Neural progenitor cell (in vitro differentiated cells): ENCODE data around the gene MAGIX. TPM values are rescaled to one million over a fixed set of nuclear protein-coding genes. Genes with fewer than 3 reads are reported as not detected.
A peak's percentile ranks its signal among the peaks of the same experiment; 100 is the strongest.
"Not testable (repeated sequence)": the region's sequence is repeated elsewhere in the genome, so short reads cannot be mapped to it uniquely, and the experiment has no call there.

Source experiments
- DNase-seq: peaks from one replicate; pipeline ENCODE4 v3.0.0-alpha.2; 2016; ENCODE audit warnings: low spot score
- H2AFZ ChIP-seq: fragments of 200-600 bp; sonication (generic); replicated peaks from 2 replicates; pipeline ENCODE4 v1.6.1; 2016; ENCODE audit warnings: antibody characterized with exemption
- H3F3A ChIP-seq: fragments of 200-600 bp; sonication (generic); 2 replicates; pipeline ENCODE4 v1.6.1; 2016; ENCODE audit warnings: antibody characterized with exemption, low read depth
- H3K27ac ChIP-seq: fragments of 200-600 bp; sonication (generic); 2 replicates; pipeline ENCODE4 v1.5.1; 2016; ENCODE audit warnings: mild to moderate bottlenecking
- H3K27me3 ChIP-seq: fragments of 200-600 bp; sonication (generic); 2 replicates; pipeline ENCODE4 v1.6.1; 2016; ENCODE audit warnings: mild to moderate bottlenecking, moderate library complexity
- H3K36me3 ChIP-seq: fragments of 200-600 bp; sonication (generic); 2 replicates; pipeline ENCODE4 v1.5.1; 2016
- H3K4me1 ChIP-seq: fragments of 200-600 bp; sonication (generic); 2 replicates; pipeline ENCODE4 v1.6.1; 2016; ENCODE audit warnings: mixed run types
- H3K4me2 ChIP-seq: fragments of 200-600 bp; sonication (generic); 2 replicates; pipeline ENCODE4 v1.6.1; 2016
- H3K4me3 ChIP-seq: fragments of 200-600 bp; sonication (generic); 2 replicates; pipeline ENCODE4 v1.5.1; 2016
- H3K79me2 ChIP-seq: fragments of 200-600 bp; sonication (generic); 2 replicates; pipeline ENCODE4 v1.6.1; 2016; ENCODE audit warnings: low read depth
- H3K9ac ChIP-seq: fragments of 200-600 bp; sonication (generic); 2 replicates; pipeline ENCODE4 v1.6.1; 2016
- H3K9me3 ChIP-seq: fragments of 200-600 bp; sonication (generic); 2 replicates; pipeline ENCODE4 v1.5.1; 2016; ENCODE audit warnings: low read depth
- H4K20me1 ChIP-seq: fragments of 200-600 bp; sonication (generic); 2 replicates; pipeline ENCODE4 v1.6.1; 2016; ENCODE audit warnings: low read depth
- H3K27ac Mint-ChIP-seq: 3 replicates; pipeline ENCODE4 v1.8.0; 2021; ENCODE audit warnings: mixed read lengths
- H3K27me3 Mint-ChIP-seq: 2 replicates; pipeline ENCODE4 v1.8.0; 2022; ENCODE audit warnings: low read depth, mild to moderate bottlenecking, inconsistent platforms, moderate library complexity, mixed read lengths; ENCODE audit not compliant: insufficient read depth
- H3K36me3 Mint-ChIP-seq: 3 replicates; pipeline ENCODE4 v1.8.0; 2021; ENCODE audit warnings: mixed read lengths
- H3K4me1 Mint-ChIP-seq: 3 replicates; pipeline ENCODE4 v1.8.0; 2021; ENCODE audit warnings: mixed read lengths
- H3K4me3 Mint-ChIP-seq: 3 replicates; pipeline ENCODE4 v1.8.0; 2021; ENCODE audit warnings: mild to moderate bottlenecking, moderate library complexity, mixed read lengths
- H3K9me3 Mint-ChIP-seq: 3 replicates; pipeline ENCODE4 v1.8.0; 2020; ENCODE audit warnings: mixed read lengths
- CTCF ChIP-seq: fragments of 200-600 bp; sonication (generic); IDR thresholded peaks from 2 replicates; pipeline ENCODE4 v1.5.1; 2017; ENCODE audit warnings: antibody characterized with exemption, mild to moderate bottlenecking
- EZH2 ChIP-seq: fragments of 200-600 bp; sonication (generic); IDR thresholded peaks from 2 replicates; pipeline ENCODE4 v1.6.1; 2017; ENCODE audit warnings: antibody characterized with exemption, mild to moderate bottlenecking, moderate library complexity
- EZH2phosphoT487 ChIP-seq: fragments of 200-600 bp; sonication (generic); IDR thresholded peaks from 2 replicates; pipeline ENCODE4 v1.6.1; 2017; ENCODE audit warnings: antibody characterized with exemption
- total RNA-seq: library from RNA; depleted of rRNA; stranded (reverse); fragments of >200 nt; gene quantifications from 2 replicates; pipeline ENCODE4 v1.2.3, GENCODE V29; 2015; ENCODE audit warnings: low replicate concordance

MAGIX gene
- total RNA-seq, 1 donor from 2014 or later = 1.5 TPM

DNA sequence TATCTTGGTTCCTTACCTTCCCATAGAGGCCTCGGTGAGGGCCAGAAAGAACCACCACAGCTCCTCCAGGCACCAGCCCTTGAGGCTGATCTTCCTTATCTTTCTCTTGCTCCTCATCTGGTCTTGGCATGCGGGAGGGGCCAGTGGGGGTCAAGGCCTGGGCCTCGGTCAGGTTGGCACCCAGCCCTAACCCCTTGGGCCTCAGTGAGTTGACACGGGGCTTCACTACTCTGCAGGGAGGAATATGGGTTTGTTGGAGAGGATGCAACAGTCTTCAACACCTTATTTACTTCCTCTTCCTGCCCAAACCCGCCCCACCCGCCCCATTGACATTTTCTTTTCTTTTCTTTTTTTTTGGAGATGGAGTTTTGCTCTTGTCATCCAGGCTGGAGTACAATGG is 45.0 kb upstream of the MAGIX start:
- Mint-ChIP-seq H3K27ac (no peak overlapping the region), H3K9me3 (peaks cover 12% of the 10 kb centered on the region), H3K27me3 (peaks cover 5% of the 10 kb centered on the region), H3K4me3 (no peak overlapping the region), H3K4me1 (no peaks in the 10 kb centered on the region), H3K36me3 (peaks cover 22% of the 10 kb centered on the region)
- H3K4me2 ChIP-seq = no peak overlapping the region
- H3K27ac ChIP-seq = no peak overlapping the region
- H3K36me3 ChIP-seq = no peaks in the 10 kb centered on the region
- no peaks in the 10 kb centered on the region for H3K4me1 ChIP-seq
- H3K9me3 ChIP-seq = no peaks in the 10 kb centered on the region
- no peaks in the 10 kb centered on the region for H3K27me3 ChIP-seq
- no peaks in the 10 kb centered on the region for H4K20me1 ChIP-seq
- H2AFZ ChIP-seq = no peak overlapping the region
- no peak overlapping the region for H3K9ac ChIP-seq
- no peak for TF ChIP-seq EZH2
- no peak for TF ChIP-seq EZH2phosphoT487
- no peak for DNase-seq
- peaks cover 4% of the 10 kb centered on the region for H3K79me2 ChIP-seq
- no peak overlapping the region for H3K4me3 ChIP-seq
- no peaks in the 10 kb centered on the region for H3F3A ChIP-seq

DNA sequence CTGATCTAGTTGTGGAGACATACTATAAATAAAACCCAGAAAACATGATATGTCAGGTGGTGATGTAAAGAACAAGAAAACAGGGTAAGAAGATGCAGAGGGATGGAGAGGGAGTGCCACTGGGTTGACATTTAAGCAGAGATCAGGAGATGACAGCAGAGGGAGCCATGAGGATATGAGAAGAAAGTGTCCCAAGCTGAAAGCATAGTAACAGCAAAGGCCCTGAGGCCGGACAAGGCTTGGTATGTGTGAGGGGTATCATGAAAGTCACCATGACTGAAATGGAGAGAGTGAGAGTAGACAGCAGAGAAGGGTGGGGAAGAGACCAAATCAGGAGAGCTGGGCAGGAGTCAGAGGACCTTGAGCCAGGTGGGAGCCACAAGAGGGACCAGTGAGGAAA is 42.5 kb upstream of the MAGIX start:
- no peak overlapping the region for H3K27ac ChIP-seq
- no peaks in the 10 kb centered on the region for H3F3A ChIP-seq
- no peak overlapping the region for H3K4me3 ChIP-seq
- no peak overlapping the region for H2AFZ ChIP-seq
- H3K9me3 Mint-ChIP-seq = peaks cover 18% of the 10 kb centered on the region
- H3K4me3 Mint-ChIP-seq = no peak overlapping the region
- H3K79me2 ChIP-seq = peaks cover 13% of the 10 kb centered on the region
- peaks cover 22% of the 10 kb centered on the region for H3K36me3 Mint-ChIP-seq
- no peaks in the 10 kb centered on the region for H3K9me3 ChIP-seq
- H3K36me3 ChIP-seq = no peaks in the 10 kb centered on the region
- H3K9ac ChIP-seq = no peak overlapping the region
- no peaks in the 10 kb centered on the region for H4K20me1 ChIP-seq
- H3K4me2 ChIP-seq = no peak overlapping the region
- no peak overlapping the region for H3K27ac Mint-ChIP-seq
- no peaks in the 10 kb centered on the region for H3K4me1 ChIP-seq
- H3K27me3 Mint-ChIP-seq = peaks cover 5% of the 10 kb centered on the region
- no peaks in the 10 kb centered on the region for H3K27me3 ChIP-seq
- no peak for DNase-seq
- peaks cover 4% of the 10 kb centered on the region for H3K4me1 Mint-ChIP-seq
- TF ChIP-seq EZH2 (no peak), CTCF (no peak), EZH2phosphoT487 (no peak)

DNA sequence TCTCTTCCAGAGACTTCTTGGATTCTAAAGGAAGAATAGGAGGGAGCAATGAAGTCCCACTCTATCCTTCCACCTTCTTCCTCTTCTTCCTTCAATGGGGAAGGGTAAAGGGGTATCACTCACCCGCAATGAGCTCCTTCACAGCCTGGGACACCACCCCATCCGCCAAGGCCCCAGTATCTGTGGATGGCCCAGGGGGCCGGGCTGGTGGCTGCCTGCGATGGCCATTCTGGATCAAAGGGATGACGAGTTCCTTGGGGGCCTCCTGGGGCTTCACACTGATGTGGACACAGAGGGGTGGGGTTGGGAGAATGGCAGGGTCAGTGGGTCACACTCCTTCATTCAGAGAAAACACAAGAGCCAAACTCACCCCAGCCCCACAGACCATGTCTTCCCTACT is 40.1 kb upstream of the MAGIX start:
- no peaks in the 10 kb centered on the region for H3K27me3 ChIP-seq
- H3K27ac Mint-ChIP-seq = no peak overlapping the region
- H3K4me2 ChIP-seq = peak overlapping the region; percentile 78
- peaks cover 1% of the 10 kb centered on the region for H3K27me3 Mint-ChIP-seq
- H3K4me1 ChIP-seq = no peaks in the 10 kb centered on the region
- peaks cover 18% of the 10 kb centered on the region for H3K9me3 Mint-ChIP-seq
- peaks cover 13% of the 10 kb centered on the region for H3K79me2 ChIP-seq
- no peaks in the 10 kb centered on the region for H3K9me3 ChIP-seq
- no peaks in the 10 kb centered on the region for H3K36me3 ChIP-seq
- H4K20me1 ChIP-seq = no peaks in the 10 kb centered on the region
- no peak overlapping the region for H2AFZ ChIP-seq
- H3K27ac ChIP-seq = no peak overlapping the region
- no peak overlapping the region for H3K9ac ChIP-seq
- H3K4me3 Mint-ChIP-seq = peak overlapping the region; percentile 93
- DNase-seq = no peak
- H3F3A ChIP-seq = no peaks in the 10 kb centered on the region
- peaks cover 4% of the 10 kb centered on the region for H3K4me1 Mint-ChIP-seq
- TF ChIP-seq EZH2phosphoT487 (no peak), EZH2 (no peak), CTCF (no peak)
- H3K36me3 Mint-ChIP-seq = peaks cover 9% of the 10 kb centered on the region
- peak overlapping the region; percentile 88 for H3K4me3 ChIP-seq

GRCh38 chrX:49127742-49128258 is 34.8 kb upstream of the MAGIX start:
- H3K27ac Mint-ChIP-seq, H3K4me2 ChIP-seq, H3K4me1 ChIP-seq, H3K4me3 ChIP-seq, H3K27me3 Mint-ChIP-seq, H3F3A ChIP-seq, H2AFZ ChIP-seq, H3K27ac ChIP-seq, H3K4me1 Mint-ChIP-seq, H3K9me3 ChIP-seq, DNase-seq, H3K27me3 ChIP-seq, H3K4me3 Mint-ChIP-seq, H4K20me1 ChIP-seq, H3K79me2 ChIP-seq, H3K9me3 Mint-ChIP-seq, H3K9ac ChIP-seq, H3K36me3 ChIP-seq, H3K36me3 Mint-ChIP-seq: not testable (repeated sequence)
